Calu3 (cell line): Measurements from ENCODE around the gene NISCH. TPM values are rescaled to one million over a fixed set of nuclear protein-coding genes. Genes with fewer than 3 reads are reported as not detected.

Experiments
- BruUV-seq: library from RNA; stranded (reverse); fragments of 400-500 nt; replicated peaks from 2 replicates; lab custom pipeline; 2021; lab: Mats Ljungman, UMichigan
- CTCF ChIA-PET: fragments of 300-600 bp; sonication (Branson Sonifier 250); formaldehyde crosslinking; loops from one replicate; lab custom pipeline; 2022; ENCODE audit warnings: antibody characterized with exemption; lab: Charles Lee
- DNase-seq: peaks from one replicate; pipeline ENCODE4 v3.0.0; 2022
- H3K27ac Mint-ChIP-seq: one replicate; pipeline ENCODE4 v1.8.0; 2022; ENCODE audit warnings: mixed read lengths; ENCODE audit not compliant: unreplicated experiment
- H3K27me3 Mint-ChIP-seq: one replicate; pipeline ENCODE4 v1.8.0; 2022; ENCODE audit warnings: mixed read lengths; ENCODE audit not compliant: unreplicated experiment
- H3K36me3 Mint-ChIP-seq: one replicate; pipeline ENCODE4 v1.8.0; 2022; ENCODE audit warnings: mild to moderate bottlenecking, moderate library complexity, mixed read lengths; ENCODE audit not compliant: insufficient read depth, unreplicated experiment
- H3K4me1 Mint-ChIP-seq: one replicate; pipeline ENCODE4 v1.8.0; 2022; ENCODE audit warnings: mild to moderate bottlenecking, low read depth, mixed read lengths; ENCODE audit not compliant: unreplicated experiment
- H3K4me3 Mint-ChIP-seq: one replicate; pipeline ENCODE4 v1.8.0; 2022; ENCODE audit warnings: mild to moderate bottlenecking, low read depth, moderate library complexity, mixed read lengths; ENCODE audit not compliant: unreplicated experiment
- H3K9me3 Mint-ChIP-seq: one replicate; pipeline ENCODE4 v1.8.0; 2022; ENCODE audit warnings: low read depth, mixed read lengths; ENCODE audit not compliant: unreplicated experiment
- intact Hi-C: fragments of 100-400 bp; cut with micrococcal nuclease; formaldehyde crosslinking; loops from one replicate; pipeline ENCODE4 v1.10.0; 2022; ENCODE audit not compliant: unreplicated experiment
- total RNA-seq: library from RNA; stranded (reverse); gene quantifications from 2 replicates; pipeline ENCODE4 v1.2.3, GENCODE V29; 2022
- TF ChIP-seq, protein P1 (sequence below): fragments of 200-600 bp; IDR thresholded peaks from one replicate; pipeline ENCODE4 v1.8.0; 2022; ENCODE audit warnings: antibody characterized with exemption; ENCODE audit not compliant: unreplicated experiment

Gene NISCH
- total RNA-seq, 1 experiment from 2014 or later, result 58.6 TPM

DNA sequence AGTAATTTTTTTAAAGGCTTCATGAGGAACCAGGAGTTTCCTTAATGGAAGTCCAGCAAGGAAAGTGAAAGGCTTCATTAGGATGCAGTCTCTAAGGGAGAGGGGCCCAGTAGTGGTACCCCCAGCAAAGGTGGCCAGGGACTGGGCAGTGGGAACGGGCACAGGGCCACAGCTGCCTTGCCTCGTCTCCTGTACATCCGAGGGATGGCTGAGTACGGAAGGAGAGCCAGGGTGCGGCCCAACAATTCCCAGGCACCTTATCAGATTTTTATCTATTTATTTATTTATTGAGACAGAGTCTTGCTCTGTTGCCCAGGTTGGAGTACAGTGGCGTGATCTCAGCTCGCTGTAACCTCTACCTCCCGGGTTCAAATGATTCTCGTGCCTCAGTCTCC lies 25.0 kb upstream of the NISCH start:
- intact Hi-C loops, result no loop called here
- BruUV-seq, result no TSS peak
- H3K36me3 Mint-ChIP-seq, result no peaks in the 10 kb centered on the region
- no peaks in the 10 kb centered on the region for H3K4me1 Mint-ChIP-seq
- no peaks in the 10 kb centered on the region for H3K9me3 Mint-ChIP-seq
- TF ChIP-seq, protein P1, sequence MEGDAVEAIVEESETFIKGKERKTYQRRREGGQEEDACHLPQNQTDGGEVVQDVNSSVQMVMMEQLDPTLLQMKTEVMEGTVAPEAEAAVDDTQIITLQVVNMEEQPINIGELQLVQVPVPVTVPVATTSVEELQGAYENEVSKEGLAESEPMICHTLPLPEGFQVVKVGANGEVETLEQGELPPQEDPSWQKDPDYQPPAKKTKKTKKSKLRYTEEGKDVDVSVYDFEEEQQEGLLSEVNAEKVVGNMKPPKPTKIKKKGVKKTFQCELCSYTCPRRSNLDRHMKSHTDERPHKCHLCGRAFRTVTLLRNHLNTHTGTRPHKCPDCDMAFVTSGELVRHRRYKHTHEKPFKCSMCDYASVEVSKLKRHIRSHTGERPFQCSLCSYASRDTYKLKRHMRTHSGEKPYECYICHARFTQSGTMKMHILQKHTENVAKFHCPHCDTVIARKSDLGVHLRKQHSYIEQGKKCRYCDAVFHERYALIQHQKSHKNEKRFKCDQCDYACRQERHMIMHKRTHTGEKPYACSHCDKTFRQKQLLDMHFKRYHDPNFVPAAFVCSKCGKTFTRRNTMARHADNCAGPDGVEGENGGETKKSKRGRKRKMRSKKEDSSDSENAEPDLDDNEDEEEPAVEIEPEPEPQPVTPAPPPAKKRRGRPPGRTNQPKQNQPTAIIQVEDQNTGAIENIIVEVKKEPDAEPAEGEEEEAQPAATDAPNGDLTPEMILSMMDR, result no peak
- CTCF ChIA-PET, result no interaction called here
- H3K4me3 Mint-ChIP-seq, result no peak overlapping the region
- peaks cover 56% of the 10 kb centered on the region for H3K27me3 Mint-ChIP-seq
- no peak for DNase-seq
- no peak overlapping the region for H3K27ac Mint-ChIP-seq

DNA sequence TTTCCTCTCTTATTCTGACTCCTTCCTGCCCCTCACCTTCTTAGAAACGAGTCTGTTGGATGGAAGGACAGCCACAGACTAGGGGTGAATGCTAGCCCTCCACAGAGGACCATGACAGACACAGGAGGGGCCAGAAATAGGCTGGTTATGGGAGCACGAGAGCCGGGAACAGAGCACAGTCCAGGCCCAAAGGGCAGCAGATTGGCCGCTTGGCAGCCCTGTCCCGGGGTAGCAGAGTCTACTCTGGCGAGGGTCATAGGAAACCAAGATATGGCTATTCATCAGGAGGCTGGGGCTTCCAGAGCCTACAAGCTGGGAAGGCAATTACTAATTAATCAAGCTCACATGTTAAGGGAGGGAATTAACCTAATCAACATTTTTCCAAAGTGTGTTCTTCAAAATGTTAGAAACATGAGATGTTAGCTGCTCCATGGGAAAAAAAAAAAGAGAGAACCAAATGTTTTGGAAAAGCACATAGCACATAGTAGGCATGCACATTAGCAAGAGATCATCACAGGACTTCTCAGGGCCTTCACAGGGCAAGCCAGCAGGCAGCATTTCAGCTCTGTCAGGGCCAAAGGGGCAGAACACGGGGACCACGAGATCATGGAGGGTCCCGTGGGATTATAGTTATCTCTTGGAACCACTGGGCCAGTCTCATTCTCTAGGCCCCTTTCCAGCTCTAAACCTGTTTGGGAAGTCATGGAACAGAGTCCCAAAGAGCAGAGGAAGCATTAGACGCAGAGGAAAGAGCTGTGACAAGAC lies 23.8 kb upstream of the NISCH start:
- no TSS peak for BruUV-seq
- TF ChIP-seq, protein P1, result no peak
- no peaks in the 10 kb centered on the region for H3K4me1 Mint-ChIP-seq
- CTCF ChIA-PET, result no interaction called here
- no peaks in the 10 kb centered on the region for H3K9me3 Mint-ChIP-seq
- H3K27ac Mint-ChIP-seq, result no peak overlapping the region
- no peak for DNase-seq
- H3K36me3 Mint-ChIP-seq, result no peaks in the 10 kb centered on the region
- peaks cover 64% of the 10 kb centered on the region for H3K27me3 Mint-ChIP-seq
- H3K4me3 Mint-ChIP-seq, result no peak overlapping the region
- intact Hi-C loops, result no loop called here

DNA sequence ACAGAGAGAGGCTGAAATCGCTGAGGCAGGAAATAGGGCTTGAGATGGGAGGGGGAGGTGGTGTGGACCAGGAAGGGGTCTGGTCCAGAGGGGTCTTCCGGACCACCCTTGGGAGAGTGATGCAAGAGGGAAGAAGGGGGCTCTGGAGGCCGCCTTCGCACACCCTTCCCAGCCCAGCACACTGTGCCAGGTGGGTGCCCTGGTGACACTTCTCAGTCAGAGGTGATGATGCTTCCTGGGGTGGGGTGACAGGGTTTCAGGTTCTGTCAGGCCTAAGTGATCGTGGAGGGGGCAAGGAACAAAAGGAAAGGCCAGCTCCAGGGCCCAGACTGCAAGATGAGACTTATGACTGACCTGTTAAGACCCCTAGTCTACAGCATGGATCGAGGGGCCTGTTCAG lies 23.2 kb upstream of the NISCH start:
- TF ChIP-seq, protein P1, result no peak
- no TSS peak for BruUV-seq
- Mint-ChIP-seq H3K4me1 (no peaks in the 10 kb centered on the region), H3K27me3 (peaks cover 64% of the 10 kb centered on the region), H3K9me3 (no peaks in the 10 kb centered on the region), H3K36me3 (no peaks in the 10 kb centered on the region), H3K27ac (no peak overlapping the region), H3K4me3 (no peak overlapping the region)
- no peak for DNase-seq
- intact Hi-C loops, result no loop called here
- CTCF ChIA-PET, result no interaction called here

DNA sequence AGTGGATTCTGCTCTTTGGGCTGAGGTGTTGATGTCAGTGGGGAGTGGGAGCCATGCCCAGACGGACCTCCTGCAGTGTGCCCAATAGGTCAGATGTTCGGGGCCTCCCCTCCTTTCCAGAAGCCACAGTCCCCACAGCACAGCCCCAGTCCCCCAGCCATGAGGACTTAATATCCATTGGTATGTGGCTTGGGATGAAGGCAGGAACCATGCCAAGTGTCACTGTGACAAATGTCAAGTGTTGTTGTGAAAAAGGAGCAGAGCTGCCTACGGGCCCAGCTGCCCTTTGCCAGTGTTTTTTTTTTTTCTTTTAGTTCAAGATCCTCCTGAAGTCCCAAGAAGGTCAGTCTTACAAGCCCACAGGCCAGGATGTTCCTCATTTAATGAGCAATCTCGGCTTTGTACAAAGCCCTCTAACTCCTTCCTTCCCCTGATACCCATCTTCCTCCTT lies 22.7 kb upstream of the NISCH start:
- Mint-ChIP-seq H3K4me1 (no peaks in the 10 kb centered on the region), H3K9me3 (no peaks in the 10 kb centered on the region), H3K27ac (no peak overlapping the region), H3K36me3 (no peaks in the 10 kb centered on the region), H3K4me3 (no peak overlapping the region), H3K27me3 (peaks cover 59% of the 10 kb centered on the region)
- intact Hi-C loops, result no loop called here
- no peak for DNase-seq
- BruUV-seq, result no TSS peak
- CTCF ChIA-PET, result no interaction called here
- TF ChIP-seq, protein P1, result no peak
